HCT116 (cell line): Measurements from ENCODE around the gene ROR2. TPM values are rescaled to one million over a fixed set of nuclear protein-coding genes. Genes with fewer than 3 reads are reported as not detected.

Source experiments
- ATAC-seq: fragments of 200-7000 bp; cut with Tn5 transposase; 2 replicates; pipeline ENCODE4 v1.9.1; 2020; ENCODE audit warnings: mild to moderate bottlenecking, moderate library complexity
- BruUV-seq: library from RNA; stranded (reverse); fragments of 400-500 nt; replicated peaks from 2 replicates; lab custom pipeline; 2021; lab: Mats Ljungman, UMichigan
- CTCF ChIA-PET: fragments of 300-600 bp; sonication (Branson Sonifier 250); formaldehyde crosslinking; loops from one replicate; lab custom pipeline; 2021; ENCODE audit warnings: antibody characterized with exemption; lab: Charles Lee
- POLR2A ChIA-PET: fragments of 300-600, 350-600 bp; sonication (Branson Sonifier 250); formaldehyde crosslinking; loops from one replicate; lab custom pipeline; 2021; ENCODE audit warnings: antibody characterized with exemption; lab: Charles Lee
- RAD21 ChIA-PET, 2 experiments: fragments of 300-600 bp; sonication (Branson Sonifier 250); formaldehyde crosslinking; loops; one replicate each; lab custom pipeline; 2023; ENCODE audit warnings: low total read pairs in 2 of 2; ENCODE audit not compliant: uncharacterized antibody in 2 of 2, unreplicated experiment in 2 of 2, low non-redundant PET in 1 of 2; lab: Charles Lee
- DNase-seq: peaks from one replicate; pipeline ENCODE4 v3.0.0-alpha.2; 2010; ENCODE audit warnings: low read depth, low spot score
- H2AFZ ChIP-seq: fragments of 200-600 bp; shearing (Covaris generic), sonication (generic); 2 replicates; pipeline ENCODE4 v1.6.1; 2017; ENCODE audit warnings: low read depth, mixed run types, mixed read lengths, antibody characterized with exemption, low read length; ENCODE audit not compliant: poor library complexity, severe bottlenecking
- H3K27ac ChIP-seq: 2 replicates; pipeline ENCODE4 v1.5.1; 2012; ENCODE audit warnings: low read depth, low read length
- H3K27me3 ChIP-seq: fragments of 200-600 bp; sonication (generic); 2 replicates; pipeline ENCODE4 v1.6.1; 2016; ENCODE audit warnings: mixed run types, low read length, mixed read lengths; ENCODE audit not compliant: insufficient read depth
- H3K36me3 ChIP-seq, 2 experiments: fragments of 200-500 bp in 1 of 2; fragments of 200-600 bp in 1 of 2; sonication (Bioruptor generic) in 1 of 2; sonication (generic) in 1 of 2; 2 replicates each; pipeline versions ENCODE4 v1.5.1 to v1.6.1; 2014 to 2016; ENCODE audit warnings: low read length in 2 of 2, inconsistent platforms in 1 of 2, mixed read lengths in 1 of 2, mixed run types in 1 of 2; ENCODE audit not compliant: insufficient read depth in 2 of 2, control insufficient read depth in 1 of 2
- H3K4me1 ChIP-seq, 2 experiments: fragments of 200-600 bp in 1 of 2; sonication (generic) in 1 of 2; 2 replicates each; pipeline versions ENCODE4 v1.5.1 to v1.6.1; 2012 to 2017; ENCODE audit warnings: low read length in 2 of 2, inconsistent platforms in 1 of 2, mild to moderate bottlenecking in 1 of 2, mixed read lengths in 1 of 2, mixed run types in 1 of 2, moderate library complexity in 1 of 2; ENCODE audit not compliant: insufficient read depth in 2 of 2, control insufficient read depth in 1 of 2
- H3K4me2 ChIP-seq: fragments of 200-600 bp; sonication (generic); 2 replicates; pipeline ENCODE4 v1.6.1; 2017; ENCODE audit warnings: mixed run types, low read length, mixed read lengths
- H3K4me3 ChIP-seq, 2 experiments: fragments of 200-600 bp in 1 of 2; sonication (generic) in 1 of 2; replicated peaks in 1 of 2; 2 replicates each; pipeline ENCODE4 v1.5.1; 2011 to 2016; ENCODE audit warnings: low read length in 2 of 2, control low read depth in 1 of 2, low read depth in 1 of 2, mild to moderate bottlenecking in 1 of 2, mixed read lengths in 1 of 2, mixed run types in 1 of 2
- H3K79me2 ChIP-seq: fragments of 200-600 bp; sonication (generic); 2 replicates; pipeline ENCODE4 v1.6.1; 2017; ENCODE audit warnings: mild to moderate bottlenecking, mixed run types, low read length, moderate library complexity, mixed read lengths; ENCODE audit not compliant: insufficient read depth
- H3K9ac ChIP-seq: fragments of 200-600 bp; sonication (generic); 2 replicates; pipeline ENCODE4 v1.6.1; 2016; ENCODE audit warnings: low read length, mixed read lengths
- H3K9me2 ChIP-seq: fragments of 200-600 bp; sonication (generic), shearing (Covaris generic); 2 replicates; pipeline ENCODE4 v1.6.1; 2017; ENCODE audit warnings: mixed run types, mild to moderate bottlenecking, moderate library complexity; ENCODE audit not compliant: insufficient read depth
- H3K9me3 ChIP-seq, 2 experiments: fragments of 200-500 bp in 1 of 2; fragments of 200-600 bp in 1 of 2; sonication (Bioruptor generic) in 1 of 2; sonication (generic) in 1 of 2; 2 replicates each; pipeline ENCODE4 v1.6.1; 2014 to 2017; ENCODE audit warnings: low read length in 2 of 2, mixed read lengths in 2 of 2, inconsistent platforms in 1 of 2, low read depth in 1 of 2, mild to moderate bottlenecking in 1 of 2, mixed run types in 1 of 2, moderate library complexity in 1 of 2; ENCODE audit not compliant: control insufficient read depth in 1 of 2, insufficient read depth in 1 of 2
- H4K20me1 ChIP-seq: fragments of 200-600 bp; sonication (generic), shearing (Covaris generic); 2 replicates; pipeline ENCODE4 v1.6.1; 2017; ENCODE audit warnings: mixed run types, mild to moderate bottlenecking, moderate library complexity; ENCODE audit not compliant: insufficient read depth
- ATF3 ChIP-seq: IDR thresholded peaks from 2 replicates; pipeline ENCODE4 v1.6.1; 2012
- CEBPB ChIP-seq: IDR thresholded peaks from 2 replicates; pipeline ENCODE4 v1.6.1; 2012; ENCODE audit warnings: low read depth
- EGR1 ChIP-seq: IDR thresholded peaks from 2 replicates; pipeline ENCODE4 v1.6.1; 2012; ENCODE audit warnings: low read depth
- EZH2phosphoT487 ChIP-seq: fragments of 200-600 bp; IDR thresholded peaks from 2 replicates; pipeline ENCODE4 v1.6.1; 2018; ENCODE audit warnings: antibody characterized with exemption, borderline replicate concordance
- FOSL1 ChIP-seq: IDR thresholded peaks from 2 replicates; pipeline ENCODE4 v1.6.1; 2012; ENCODE audit warnings: low read depth
- POLR2AphosphoS5 ChIP-seq: IDR thresholded peaks from 2 replicates; pipeline ENCODE4 v1.6.1; 2011; ENCODE audit warnings: mild to moderate bottlenecking, low read depth, low read length, moderate library complexity
- RAD21 ChIP-seq: IDR thresholded peaks from 2 replicates; pipeline ENCODE4 v1.6.1; 2012; ENCODE audit warnings: low read depth, mild to moderate bottlenecking
- SIN3A ChIP-seq: IDR thresholded peaks from 2 replicates; pipeline ENCODE4 v1.6.1; 2012; ENCODE audit warnings: low read depth
- ZFX ChIP-seq: fragments of 450-650 bp; IDR thresholded peaks from 2 replicates; pipeline ENCODE4 v1.6.1; 2017
- ZNF274 ChIP-seq: fragments of 200-500 bp; sonication (Bioruptor generic); IDR thresholded peaks from 2 replicates; pipeline ENCODE4 v1.6.1; 2014; ENCODE audit warnings: mild to moderate bottlenecking, low read depth, low read length, inconsistent platforms
- intact Hi-C: fragments of 100-400 bp; cut with micrococcal nuclease; formaldehyde crosslinking; loops from 2 replicates; pipeline ENCODE4 v1.10.0; 2022
- total RNA-seq: library from RNA; stranded (reverse); gene quantifications from one replicate; pipeline ENCODE4 v1.2.1, GENCODE V29; 2021; ENCODE audit not compliant: unreplicated experiment
- TF ChIP-seq, protein P1 (sequence below), 3 experiments: fragments of 200-600 bp in 1 of 3; sonication (generic) in 1 of 3; IDR thresholded peaks in 2 of 3; conservative IDR thresholded peaks in 1 of 3; 2 replicates each; pipeline ENCODE4 v1.5.1; 2012 to 2017; ENCODE audit warnings: low read depth in 2 of 3, low read length in 2 of 3, antibody characterized with exemption in 1 of 3, borderline replicate concordance in 1 of 3, control low read depth in 1 of 3, mild to moderate bottlenecking in 1 of 3, mixed read lengths in 1 of 3, mixed run types in 1 of 3, moderate library complexity in 1 of 3; ENCODE audit not compliant: insufficient read depth in 1 of 3
- TF ChIP-seq, protein P2 (sequence below): IDR thresholded peaks from 2 replicates; pipeline ENCODE4 v1.6.1; 2012; ENCODE audit warnings: low read depth
- TF ChIP-seq, protein P3 (sequence below): IDR thresholded peaks from 2 replicates; pipeline ENCODE4 v1.6.1; 2012

ROR2 gene
- total RNA-seq, 1 experiment from 2014 or later = 15.7 TPM

GRCh38 chr9:91948597-91949391 is 1.2 kb downstream of the ROR2 start:
- POLR2A ChIA-PET = interaction anchor here (0.8 kb wide), 1 partner anchor 14 kb away, joined by 4 read pairs; no protein-coding TSS in a partner anchor
- peak overlapping the region; percentile 73 for H3K9ac ChIP-seq
- DNase-seq (peak; percentile 65), ATAC-seq (peak; percentile 80)
- H3K9me3 ChIP-seq = no peaks in the 10 kb centered on the region
- H2AFZ ChIP-seq = peak overlapping the region; percentile 64
- no peaks in the 10 kb centered on the region for H3K36me3 ChIP-seq
- peak overlapping the region; percentile 95 for H3K4me2 ChIP-seq
- BruUV-seq = no TSS peak
- H3K4me3 ChIP-seq = peak overlapping the region; percentile 80 to 84
- peaks cover 50% of the 10 kb centered on the region for H3K79me2 ChIP-seq
- intact Hi-C loops = no loop called here
- H3K27ac ChIP-seq = peak overlapping the region; percentile 78
- TF ChIP-seq SIN3A (peak; percentile 43; the same call in 1 of the 2 replicates), EGR1 (peak; percentile 97), CEBPB (no peak), ZNF274 (no peak), EZH2phosphoT487 (no peak), RAD21 (no peak), FOSL1 (no peak), POLR2AphosphoS5 (peak; percentile 33), ZFX (peak; percentile 13; the same call in 1 of the 2 replicates), ATF3 (no peak)
- TF ChIP-seq, protein P1, sequence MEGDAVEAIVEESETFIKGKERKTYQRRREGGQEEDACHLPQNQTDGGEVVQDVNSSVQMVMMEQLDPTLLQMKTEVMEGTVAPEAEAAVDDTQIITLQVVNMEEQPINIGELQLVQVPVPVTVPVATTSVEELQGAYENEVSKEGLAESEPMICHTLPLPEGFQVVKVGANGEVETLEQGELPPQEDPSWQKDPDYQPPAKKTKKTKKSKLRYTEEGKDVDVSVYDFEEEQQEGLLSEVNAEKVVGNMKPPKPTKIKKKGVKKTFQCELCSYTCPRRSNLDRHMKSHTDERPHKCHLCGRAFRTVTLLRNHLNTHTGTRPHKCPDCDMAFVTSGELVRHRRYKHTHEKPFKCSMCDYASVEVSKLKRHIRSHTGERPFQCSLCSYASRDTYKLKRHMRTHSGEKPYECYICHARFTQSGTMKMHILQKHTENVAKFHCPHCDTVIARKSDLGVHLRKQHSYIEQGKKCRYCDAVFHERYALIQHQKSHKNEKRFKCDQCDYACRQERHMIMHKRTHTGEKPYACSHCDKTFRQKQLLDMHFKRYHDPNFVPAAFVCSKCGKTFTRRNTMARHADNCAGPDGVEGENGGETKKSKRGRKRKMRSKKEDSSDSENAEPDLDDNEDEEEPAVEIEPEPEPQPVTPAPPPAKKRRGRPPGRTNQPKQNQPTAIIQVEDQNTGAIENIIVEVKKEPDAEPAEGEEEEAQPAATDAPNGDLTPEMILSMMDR (IDR thresholded peaks at IDR 0.05 in 2 of 3, conservative IDR thresholded peaks at IDR 0.05 in 1 of 3; ENCODE audit: borderline replicate concordance in 1 of 3, insufficient read depth in 1 of 3, low read depth in 2 of 3, low read length in 2 of 3) = peak in 2 of 3 experiments; percentile 27 to 38; a peak in 2 of 6 replicates
- TF ChIP-seq, protein P2, sequence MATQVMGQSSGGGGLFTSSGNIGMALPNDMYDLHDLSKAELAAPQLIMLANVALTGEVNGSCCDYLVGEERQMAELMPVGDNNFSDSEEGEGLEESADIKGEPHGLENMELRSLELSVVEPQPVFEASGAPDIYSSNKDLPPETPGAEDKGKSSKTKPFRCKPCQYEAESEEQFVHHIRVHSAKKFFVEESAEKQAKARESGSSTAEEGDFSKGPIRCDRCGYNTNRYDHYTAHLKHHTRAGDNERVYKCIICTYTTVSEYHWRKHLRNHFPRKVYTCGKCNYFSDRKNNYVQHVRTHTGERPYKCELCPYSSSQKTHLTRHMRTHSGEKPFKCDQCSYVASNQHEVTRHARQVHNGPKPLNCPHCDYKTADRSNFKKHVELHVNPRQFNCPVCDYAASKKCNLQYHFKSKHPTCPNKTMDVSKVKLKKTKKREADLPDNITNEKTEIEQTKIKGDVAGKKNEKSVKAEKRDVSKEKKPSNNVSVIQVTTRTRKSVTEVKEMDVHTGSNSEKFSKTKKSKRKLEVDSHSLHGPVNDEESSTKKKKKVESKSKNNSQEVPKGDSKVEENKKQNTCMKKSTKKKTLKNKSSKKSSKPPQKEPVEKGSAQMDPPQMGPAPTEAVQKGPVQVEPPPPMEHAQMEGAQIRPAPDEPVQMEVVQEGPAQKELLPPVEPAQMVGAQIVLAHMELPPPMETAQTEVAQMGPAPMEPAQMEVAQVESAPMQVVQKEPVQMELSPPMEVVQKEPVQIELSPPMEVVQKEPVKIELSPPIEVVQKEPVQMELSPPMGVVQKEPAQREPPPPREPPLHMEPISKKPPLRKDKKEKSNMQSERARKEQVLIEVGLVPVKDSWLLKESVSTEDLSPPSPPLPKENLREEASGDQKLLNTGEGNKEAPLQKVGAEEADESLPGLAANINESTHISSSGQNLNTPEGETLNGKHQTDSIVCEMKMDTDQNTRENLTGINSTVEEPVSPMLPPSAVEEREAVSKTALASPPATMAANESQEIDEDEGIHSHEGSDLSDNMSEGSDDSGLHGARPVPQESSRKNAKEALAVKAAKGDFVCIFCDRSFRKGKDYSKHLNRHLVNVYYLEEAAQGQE = no peak
- TF ChIP-seq, protein P3, sequence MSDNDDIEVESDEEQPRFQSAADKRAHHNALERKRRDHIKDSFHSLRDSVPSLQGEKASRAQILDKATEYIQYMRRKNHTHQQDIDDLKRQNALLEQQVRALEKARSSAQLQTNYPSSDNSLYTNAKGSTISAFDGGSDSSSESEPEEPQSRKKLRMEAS = no peak; the same call in 1 of the 2 replicates
- CTCF ChIA-PET = interaction anchor here (0.7 to 2.4 kb wide), 9 partner anchors 9 to 214 kb away, joined by 3 to 11 read pairs (median 4); no protein-coding TSS in a partner anchor
- RAD21 ChIA-PET = interaction anchor here (0.9 to 1.2 kb wide), 2 partner anchors 190 kb away, joined by 3 to 5 read pairs; no protein-coding TSS in a partner anchor
- peaks cover 11 to 15% of the 10 kb centered on the region in 2 experiments for H3K4me1 ChIP-seq
- no peaks in the 10 kb centered on the region for H3K9me2 ChIP-seq
- no peaks in the 10 kb centered on the region for H3K27me3 ChIP-seq
- H4K20me1 ChIP-seq = no peaks in the 10 kb centered on the region
